T-helper 2 cell treated with Interferon-gamma antibody and Interleukin-4, amounts not matched to agents 5 μg/mL and 100 μg/mL, for 36 hours (primary cell): ENCODE measurements around the gene MRPL20.

Experiments
- DNase-seq: peaks from one replicate; pipeline ENCODE4 v3.0.0; 2021; ENCODE audit warnings: low spot score
- H3K27ac Mint-ChIP-seq: one replicate; pipeline ENCODE4 v1.8.0; 2021; ENCODE audit warnings: mild to moderate bottlenecking, mixed read lengths
- H3K27me3 Mint-ChIP-seq: one replicate; pipeline ENCODE4 v1.8.0; 2021; ENCODE audit warnings: low read depth, mixed read lengths
- H3K36me3 Mint-ChIP-seq: one replicate; pipeline ENCODE4 v1.8.0; 2021; ENCODE audit warnings: low read depth, mixed read lengths
- H3K4me1 Mint-ChIP-seq: one replicate; pipeline ENCODE4 v1.8.0; 2021; ENCODE audit warnings: low read depth, mixed read lengths
- H3K4me3 Mint-ChIP-seq: one replicate; pipeline ENCODE4 v1.8.0; 2022; ENCODE audit warnings: mild to moderate bottlenecking, moderate library complexity, mixed read lengths
- H3K9me3 Mint-ChIP-seq: one replicate; pipeline ENCODE4 v1.8.0; 2021; ENCODE audit warnings: mixed read lengths

The MRPL20 gene

DNA sequence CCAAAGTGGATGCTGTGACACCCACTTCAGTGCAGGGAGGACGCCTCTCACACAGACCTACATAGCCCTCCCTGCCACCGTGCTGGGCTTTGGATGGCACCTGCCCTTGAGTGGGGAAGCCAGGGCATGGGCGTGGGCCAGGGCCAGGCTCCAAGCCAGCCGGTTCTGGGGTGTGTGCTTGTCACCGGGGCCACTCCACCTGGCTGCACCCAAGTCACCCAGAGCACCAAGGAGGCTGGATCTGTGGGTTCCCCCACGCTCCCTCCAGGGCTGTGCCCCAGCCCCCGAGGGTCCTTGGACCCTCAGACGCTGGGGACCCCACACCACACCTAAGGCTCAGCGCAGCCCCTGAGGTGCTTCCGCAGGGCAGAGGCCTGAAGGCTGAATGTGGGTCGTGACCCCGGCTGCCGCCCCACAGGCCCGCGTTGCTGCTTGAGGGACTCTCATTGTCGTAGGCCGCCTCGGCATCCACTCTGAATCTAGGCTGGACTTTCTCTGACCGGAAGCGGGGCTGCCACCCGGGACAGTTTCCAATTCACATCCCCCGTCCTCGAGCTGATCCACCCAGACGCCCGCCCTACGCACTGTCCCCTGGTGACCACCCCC, 50.2 kb downstream of the MRPL20 start:
- no peaks in the 10 kb centered on the region for H3K36me3 Mint-ChIP-seq
- no peak for DNase-seq
- no peaks in the 10 kb centered on the region for H3K9me3 Mint-ChIP-seq
- no peak overlapping the region for H3K4me3 Mint-ChIP-seq
- no peak overlapping the region for H3K27ac Mint-ChIP-seq
- peaks cover 30% of the 10 kb centered on the region for H3K27me3 Mint-ChIP-seq
- peaks cover 12% of the 10 kb centered on the region for H3K4me1 Mint-ChIP-seq

DNA sequence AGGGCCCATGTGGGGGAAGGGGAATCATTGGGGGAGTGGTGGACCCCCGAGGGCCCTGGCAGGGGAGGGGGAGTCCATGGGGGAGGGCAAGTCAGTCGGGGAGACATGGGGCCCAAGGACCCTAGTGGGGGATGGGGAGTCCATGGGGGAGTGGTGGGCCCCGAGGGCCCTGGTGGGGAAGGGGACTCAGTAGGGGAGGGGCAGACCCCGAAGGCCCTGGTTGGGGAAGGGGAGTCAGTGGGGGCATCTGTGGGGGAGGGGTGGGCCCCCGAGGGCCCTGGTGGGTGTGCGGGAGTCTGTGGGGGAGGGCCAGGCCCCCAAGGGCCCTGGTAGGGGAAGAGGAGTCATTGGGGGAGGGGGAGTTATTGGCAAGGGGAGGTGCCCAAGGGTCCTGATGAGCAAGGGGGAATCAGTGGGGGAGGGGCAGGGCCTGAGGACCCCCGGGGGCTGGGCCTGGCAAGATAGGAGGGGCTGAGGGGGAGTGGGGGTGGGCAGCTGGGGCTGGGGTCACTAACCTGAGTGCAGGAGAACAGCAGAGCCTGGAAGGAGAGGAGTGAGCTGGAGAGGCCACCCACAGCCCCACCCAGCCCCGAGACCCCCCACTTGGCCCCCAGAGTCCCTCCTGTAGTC, 50.8 kb downstream of the MRPL20 start:
- Mint-ChIP-seq H3K36me3 (no peaks in the 10 kb centered on the region), H3K27me3 (peaks cover 30% of the 10 kb centered on the region), H3K9me3 (no peaks in the 10 kb centered on the region), H3K4me1 (peaks cover 11% of the 10 kb centered on the region), H3K27ac (no peak overlapping the region), H3K4me3 (no peak overlapping the region)
- DNase-seq, result no peak

- Mint-ChIP-seq H3K4me1 (peaks cover 9% of the 10 kb centered on the region), H3K27me3 (peaks cover 24% of the 10 kb centered on the region), H3K4me3 (no peak overlapping the region), H3K27ac (no peak overlapping the region), H3K36me3 (no peaks in the 10 kb centered on the region), H3K9me3 (no peaks in the 10 kb centered on the region)
- DNase-seq, result no peak
Measured at GRCh38 chr1:1355416-1355815, 51.7 kb downstream of the MRPL20 start.

GRCh38 chr1:1354271-1355247, 52.5 kb downstream of the MRPL20 start:
- no peak overlapping the region for H3K27ac Mint-ChIP-seq
- no peak for DNase-seq

DNA sequence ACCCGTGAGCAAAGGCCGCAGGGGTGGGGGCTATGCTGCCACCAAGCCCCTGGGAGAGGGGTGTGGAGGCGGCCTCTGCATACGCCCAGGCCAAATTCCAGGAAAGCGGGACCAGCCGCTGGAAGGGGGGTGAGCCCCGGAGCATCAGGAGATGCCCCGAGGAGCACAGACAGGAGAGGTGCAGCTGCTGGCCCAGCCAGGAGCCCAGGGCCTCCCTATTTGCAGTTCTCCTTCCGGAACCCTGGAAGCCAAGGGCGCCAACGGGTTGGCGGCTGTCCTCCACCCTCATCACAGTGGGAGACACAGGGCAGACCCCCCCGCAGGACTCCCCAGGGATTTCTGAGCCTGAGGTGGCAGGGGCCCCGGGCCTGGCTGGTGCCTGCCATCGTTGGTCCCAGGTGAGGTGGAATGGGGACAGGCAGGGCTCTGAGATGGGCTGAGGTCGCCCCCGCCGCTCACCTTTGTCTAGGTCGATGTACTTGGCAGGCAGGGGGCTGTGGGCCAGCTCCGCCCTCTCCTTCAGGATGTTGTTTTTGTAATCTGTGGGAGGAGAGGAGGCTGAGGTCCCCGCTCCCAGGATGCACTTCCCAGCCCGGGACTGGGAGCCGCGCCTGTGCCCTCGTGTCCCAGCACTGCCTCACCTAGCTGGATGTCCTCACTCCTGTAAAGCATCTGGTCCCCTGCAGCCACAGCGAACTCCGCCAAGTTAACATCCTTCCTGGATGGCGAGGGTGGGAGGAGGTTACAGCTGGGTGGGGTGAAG, 53.5 kb downstream of the MRPL20 start:
- Mint-ChIP-seq H3K27me3 (peaks cover 21% of the 10 kb centered on the region), H3K4me1 (peaks cover 3% of the 10 kb centered on the region), H3K36me3 (no peaks in the 10 kb centered on the region), H3K4me3 (no peak overlapping the region), H3K27ac (no peak overlapping the region), H3K9me3 (no peaks in the 10 kb centered on the region)
- DNase-seq, result no peak

More at GRCh38 chr1:1354271-1355247, 52.5 kb downstream of the MRPL20 start:
- Mint-ChIP-seq H3K27me3 (peaks cover 24% of the 10 kb centered on the region), H3K36me3 (no peaks in the 10 kb centered on the region), H3K9me3 (no peaks in the 10 kb centered on the region), H3K4me1 (peaks cover 9% of the 10 kb centered on the region), H3K4me3 (no peak overlapping the region)

DNA sequence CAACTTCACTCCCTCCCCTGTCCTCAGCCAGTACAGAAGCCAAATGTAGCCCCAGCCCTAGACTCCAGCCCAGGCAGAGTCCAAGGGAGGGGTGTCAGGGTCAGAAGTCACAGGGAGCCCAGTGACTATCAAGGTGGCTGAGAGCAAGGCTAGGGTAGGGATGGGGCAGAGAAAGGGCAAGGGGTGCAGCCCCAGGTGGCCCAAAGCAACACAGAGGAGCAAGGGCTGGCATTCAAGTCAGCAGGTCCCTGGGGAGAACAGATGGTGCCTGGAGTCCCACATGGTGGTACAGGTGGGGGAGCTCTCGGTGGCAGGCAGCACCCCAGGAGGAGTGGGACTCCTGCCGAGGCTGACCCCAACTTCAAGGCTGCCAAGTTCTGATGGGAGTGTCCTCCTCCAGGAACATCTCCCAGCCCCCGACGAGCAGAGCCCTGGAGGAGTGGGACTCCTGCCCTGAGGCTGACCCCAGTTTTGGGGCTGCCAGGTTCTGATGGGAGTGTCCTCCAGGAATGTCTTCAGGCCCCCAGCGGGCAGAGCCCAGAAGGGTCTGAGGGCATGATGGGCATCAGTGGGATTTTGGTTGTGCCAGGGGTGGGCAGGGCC, 54.2 kb downstream of the MRPL20 start:
- no peak overlapping the region for H3K27ac Mint-ChIP-seq
- DNase-seq, result no peak
- H3K27me3 Mint-ChIP-seq, result peaks cover 21% of the 10 kb centered on the region
- peaks cover 3% of the 10 kb centered on the region for H3K4me1 Mint-ChIP-seq
- H3K9me3 Mint-ChIP-seq, result no peaks in the 10 kb centered on the region
- H3K36me3 Mint-ChIP-seq, result no peaks in the 10 kb centered on the region
- H3K4me3 Mint-ChIP-seq, result no peak overlapping the region
